ENCODE measurements around the gene BICDL1.

- TF ChIP-seq CTCF (IDR thresholded peaks at IDR 0.05) (no peak), POLR2AphosphoS5 (IDR thresholded peaks at IDR 0.05; ENCODE audit: low read depth, low read length) (no peak)
These were observed 71.2 kb downstream of the BICDL1 start for GRCh38 chr12:120060196-120060595.

Measured in Panc1 (cell line).